Mammary epithelial cell (primary cell): Measurements from ENCODE around the gene CNTFR.

Experiments
- CTCF ChIP-seq, 2 donors: IDR thresholded peaks in 1 of 2; conservative IDR thresholded peaks in 1 of 2; 2 replicates each; pipeline ENCODE4 v1.5.1; 2011 to 2012; ENCODE audit warnings: inconsistent platforms in 2 of 2, low read length in 2 of 2, mild to moderate bottlenecking in 2 of 2, control low read depth in 1 of 2, low read depth in 1 of 2; ENCODE audit not compliant: insufficient read depth in 1 of 2; ENCODE audit errors: extremely low read depth in 1 of 2
- EZH2 ChIP-seq: IDR thresholded peaks from 2 replicates; pipeline ENCODE4 v1.6.1; 2012; ENCODE audit warnings: low read length, inconsistent platforms, borderline replicate concordance

- no peak for TF ChIP-seq EZH2
- no peak for TF ChIP-seq CTCF (conservative IDR thresholded peaks at IDR 0.05 in 1 of 2, IDR thresholded peaks at IDR 0.05 in 1 of 2; ENCODE audit: extremely low read depth in 1 of 2, insufficient read depth in 1 of 2, low read depth in 1 of 2, low read length in 2 of 2)
These were observed 25.6 kb upstream of the CNTFR start for GRCh38 chr9:34615132-34615531.
